Fibroblast of villous mesenchyme (primary cell): ENCODE data around the gene FCHSD2. TPM values are rescaled to one million over a fixed set of nuclear protein-coding genes. Genes with fewer than 3 reads are reported as not detected.
"Not testable (repeated sequence)": the region's sequence is repeated elsewhere in the genome, so short reads cannot be mapped to it uniquely, and the experiment has no call there.

ENCODE experiments used
- DNase-seq: peaks from one replicate; pipeline ENCODE4 v3.0.0-alpha.2; 2010; ENCODE audit warnings: low read depth
- H3K4me3 ChIP-seq: 2 replicates; pipeline ENCODE4 v1.5.1; 2011; ENCODE audit warnings: low read depth, mild to moderate bottlenecking, low read length
- total RNA-seq: library from RNA; depleted of rRNA; stranded (reverse); fragments of >200 nt; gene quantifications from 2 replicates; pipeline ENCODE4 v1.2.3, GENCODE V29; 2012
- TF ChIP-seq, protein P1 (sequence below): IDR thresholded peaks from 2 replicates; pipeline ENCODE4 v1.5.1; 2012; ENCODE audit warnings: low read depth, mild to moderate bottlenecking, low read length; ENCODE audit not compliant: insufficient read depth

The FCHSD2 gene
- total RNA-seq, 1 donor: 11.2 TPM

DNA sequence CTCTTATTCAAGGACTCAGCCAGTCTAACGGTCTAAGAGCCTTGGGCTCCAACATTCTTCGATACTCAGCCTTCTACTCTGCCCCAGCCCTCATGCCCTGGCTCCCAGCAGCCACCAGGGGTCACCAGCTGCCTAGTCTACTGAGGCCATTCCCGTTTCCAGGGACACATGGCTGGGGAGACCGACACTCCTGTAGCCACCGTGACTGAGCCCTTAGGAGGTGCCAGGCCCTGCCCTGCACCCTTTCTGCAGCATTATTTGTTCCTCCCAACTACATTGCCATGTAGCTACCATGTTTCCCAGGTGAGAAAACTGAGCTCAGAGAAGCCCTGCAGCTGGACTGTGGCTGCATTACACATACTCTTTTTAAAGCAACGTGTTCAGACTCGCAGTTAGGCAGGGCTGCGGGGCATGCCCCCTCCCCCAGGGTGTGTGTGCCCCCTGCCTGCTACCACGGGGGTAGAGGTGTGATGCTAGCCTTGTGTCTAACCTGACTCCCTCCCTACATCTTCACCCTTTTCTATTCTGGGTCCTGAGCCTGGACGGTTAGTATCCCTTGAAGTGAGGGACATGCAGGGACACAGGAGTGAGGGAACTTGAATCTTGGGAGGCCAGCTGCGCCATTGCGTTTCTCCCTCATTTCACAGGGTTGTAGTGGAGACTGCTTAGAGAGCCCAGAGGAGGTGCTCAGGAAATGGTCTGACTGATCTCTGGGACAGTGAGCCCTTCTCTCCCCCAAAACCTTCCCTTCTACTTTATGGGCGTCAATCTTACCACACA is 310.4 kb downstream of the FCHSD2 start:
- no peak overlapping the region for H3K4me3 ChIP-seq
- DNase-seq: peak; percentile 80
- TF ChIP-seq, protein P1, sequence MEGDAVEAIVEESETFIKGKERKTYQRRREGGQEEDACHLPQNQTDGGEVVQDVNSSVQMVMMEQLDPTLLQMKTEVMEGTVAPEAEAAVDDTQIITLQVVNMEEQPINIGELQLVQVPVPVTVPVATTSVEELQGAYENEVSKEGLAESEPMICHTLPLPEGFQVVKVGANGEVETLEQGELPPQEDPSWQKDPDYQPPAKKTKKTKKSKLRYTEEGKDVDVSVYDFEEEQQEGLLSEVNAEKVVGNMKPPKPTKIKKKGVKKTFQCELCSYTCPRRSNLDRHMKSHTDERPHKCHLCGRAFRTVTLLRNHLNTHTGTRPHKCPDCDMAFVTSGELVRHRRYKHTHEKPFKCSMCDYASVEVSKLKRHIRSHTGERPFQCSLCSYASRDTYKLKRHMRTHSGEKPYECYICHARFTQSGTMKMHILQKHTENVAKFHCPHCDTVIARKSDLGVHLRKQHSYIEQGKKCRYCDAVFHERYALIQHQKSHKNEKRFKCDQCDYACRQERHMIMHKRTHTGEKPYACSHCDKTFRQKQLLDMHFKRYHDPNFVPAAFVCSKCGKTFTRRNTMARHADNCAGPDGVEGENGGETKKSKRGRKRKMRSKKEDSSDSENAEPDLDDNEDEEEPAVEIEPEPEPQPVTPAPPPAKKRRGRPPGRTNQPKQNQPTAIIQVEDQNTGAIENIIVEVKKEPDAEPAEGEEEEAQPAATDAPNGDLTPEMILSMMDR: peak; percentile 98

DNA sequence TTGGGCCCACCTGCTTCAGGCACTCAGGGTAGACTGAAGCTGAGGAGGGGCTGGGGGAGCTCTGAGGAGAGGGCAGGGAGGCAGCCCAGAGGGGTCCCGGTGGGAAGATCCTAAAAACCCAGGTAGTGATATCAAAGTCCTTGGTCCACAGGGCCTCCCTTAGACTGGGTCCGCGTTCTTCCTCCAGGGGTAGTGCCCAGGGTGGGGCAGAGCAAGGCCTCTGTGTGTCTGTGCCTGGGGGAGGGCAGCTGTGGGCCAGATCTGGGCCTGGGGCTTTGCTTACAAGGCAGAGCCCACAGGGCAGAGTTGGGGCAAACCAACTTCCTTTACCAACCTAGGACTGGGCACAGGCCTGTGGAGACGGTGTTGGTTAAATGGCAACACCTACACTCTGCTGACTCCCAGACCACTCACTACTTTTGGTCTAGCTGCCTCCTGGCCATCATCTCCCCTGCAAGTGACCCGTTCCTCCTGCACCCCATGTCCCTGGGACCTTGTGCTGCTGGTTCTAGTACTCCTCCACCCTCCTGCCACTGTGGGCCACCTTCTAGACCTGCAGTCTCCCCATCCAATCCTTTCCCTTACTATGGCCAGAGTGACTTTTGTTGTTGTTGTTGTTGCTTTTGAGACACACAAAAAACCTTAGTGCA is 312.1 kb downstream of the FCHSD2 start:
- TF ChIP-seq, protein P1: no peak
- DNase-seq: no peak
- H3K4me3 ChIP-seq: no peak overlapping the region

DNA sequence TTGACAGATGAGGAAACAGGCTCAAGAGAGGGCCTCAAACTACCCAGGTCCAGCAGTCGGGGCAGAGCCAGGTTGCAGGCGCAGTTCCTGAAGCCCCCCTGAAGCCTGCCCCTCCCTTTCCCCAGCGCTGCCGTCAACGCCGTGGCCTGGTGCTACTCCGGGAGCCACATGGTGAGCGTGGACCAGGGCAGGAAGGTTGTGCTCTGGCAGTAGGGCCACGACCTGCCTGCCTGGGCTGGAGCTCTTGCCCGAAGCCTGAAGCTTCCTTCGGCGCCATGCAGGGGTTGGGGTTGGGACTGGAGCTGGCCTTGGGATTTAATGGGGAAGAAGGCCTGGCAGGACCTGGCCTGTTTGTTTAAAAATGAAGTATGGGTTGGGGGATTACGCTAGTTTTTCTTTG is 312.9 kb downstream of the FCHSD2 start:
- TF ChIP-seq, protein P1: no peak
- no peak overlapping the region for H3K4me3 ChIP-seq
- DNase-seq: no peak

DNA sequence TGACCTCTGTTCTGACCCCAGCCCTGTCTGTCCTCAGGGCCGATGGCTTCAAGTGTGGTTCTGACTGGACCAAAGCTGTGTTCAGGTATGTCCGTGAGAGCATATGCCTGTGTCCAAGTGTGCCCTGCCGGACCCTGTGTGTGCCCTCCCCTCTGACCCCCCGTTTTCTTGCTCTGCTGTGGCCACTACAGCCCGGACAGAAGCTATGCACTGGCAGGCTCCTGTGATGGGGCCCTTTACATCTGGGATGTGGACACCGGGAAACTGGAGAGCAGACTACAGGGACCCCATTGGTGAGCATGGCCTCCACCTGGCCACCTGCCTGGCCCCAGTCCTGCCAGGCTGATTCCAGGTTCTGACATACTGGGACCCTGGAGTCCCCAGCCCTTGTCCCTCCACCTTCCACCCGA is 313.4 kb downstream of the FCHSD2 start:
- no peak for DNase-seq
- TF ChIP-seq, protein P1: no peak
- no peak overlapping the region for H3K4me3 ChIP-seq

DNA sequence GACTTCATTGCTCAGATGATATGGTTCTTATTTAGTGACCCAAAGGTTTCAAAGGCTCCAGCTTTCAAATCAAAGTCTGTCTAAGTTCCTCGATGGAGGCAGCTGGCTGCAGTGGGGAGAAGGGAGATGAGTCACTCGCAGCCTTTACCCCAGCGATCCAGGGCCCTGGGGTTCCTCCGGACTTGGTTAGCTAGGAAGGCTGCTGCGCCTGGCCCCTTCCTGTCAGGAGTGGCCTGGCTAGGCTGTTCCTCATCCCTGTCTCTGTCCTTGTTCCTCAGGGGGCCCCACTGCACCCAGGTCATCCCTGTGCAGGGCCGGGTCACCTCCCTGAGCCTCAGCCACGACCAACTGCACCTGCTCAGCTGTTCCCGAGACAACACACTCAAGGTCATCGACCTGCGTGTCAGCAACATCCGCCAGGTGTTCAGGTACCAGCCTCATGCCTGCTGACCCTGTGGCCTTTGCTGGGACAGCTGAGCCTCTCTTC is 314.0 kb downstream of the FCHSD2 start:
- no peak overlapping the region for H3K4me3 ChIP-seq
- DNase-seq: peak; percentile 74
- TF ChIP-seq, protein P1: no peak

DNA sequence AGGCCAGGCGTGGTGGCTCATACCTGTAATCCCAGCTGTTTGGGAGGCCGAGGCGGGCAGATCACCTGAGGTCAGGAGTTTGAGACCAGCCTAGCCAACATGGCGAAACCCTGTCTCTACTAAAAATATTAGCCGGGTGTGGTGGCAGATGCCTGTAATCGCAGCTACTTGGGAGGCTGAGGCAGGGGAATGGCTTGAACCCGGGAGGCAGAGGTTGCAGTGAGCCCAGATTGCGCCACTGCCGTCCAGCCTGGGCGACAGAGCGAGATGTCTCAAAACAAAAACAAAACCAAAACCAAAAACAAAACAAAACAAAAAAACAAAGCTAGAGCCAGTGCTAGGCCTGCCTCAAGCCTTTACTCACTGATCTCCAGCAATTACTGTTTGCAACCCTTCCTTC is 314.5 kb downstream of the FCHSD2 start:
- not testable (repeated sequence) for H3K4me3 ChIP-seq, DNase-seq

DNA sequence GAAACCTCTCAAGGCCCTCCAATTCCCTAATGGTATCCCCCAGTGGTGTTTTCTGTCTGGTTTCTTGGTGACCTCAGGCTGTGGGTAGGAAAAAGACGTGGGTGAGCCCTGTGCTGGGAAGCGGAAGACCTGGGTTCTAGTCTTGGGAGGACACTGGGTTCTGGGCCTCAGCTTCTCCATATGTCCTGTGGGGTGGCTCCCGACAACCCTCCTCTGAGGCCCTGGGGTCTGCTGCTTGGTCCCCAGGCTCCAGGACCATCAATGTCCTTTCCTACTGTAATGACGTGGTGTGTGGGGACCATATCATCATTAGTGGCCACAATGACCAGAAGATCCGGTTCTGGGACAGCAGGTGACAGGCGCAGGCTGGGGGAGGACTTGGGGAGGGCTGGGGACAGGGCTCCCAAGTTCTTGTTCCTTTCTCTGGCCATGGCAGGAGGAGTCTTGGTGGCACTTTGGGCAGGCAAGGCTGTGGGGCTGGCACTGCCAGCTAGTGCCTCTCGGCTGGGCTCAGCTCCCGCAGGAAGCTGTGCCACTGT is 315.1 kb downstream of the FCHSD2 start:
- TF ChIP-seq, protein P1: no peak
- DNase-seq: no peak
- H3K4me3 ChIP-seq: no peak overlapping the region
